Panc1 (cell line): Measurements from ENCODE around the gene NEK6.

Source experiments
- CTCF ChIP-seq: fragments of 450-650 bp; IDR thresholded peaks from 2 replicates; pipeline ENCODE4 v1.5.1; 2017; ENCODE audit warnings: mild to moderate bottlenecking
- SIN3A ChIP-seq: IDR thresholded peaks from 2 replicates; pipeline ENCODE4 v1.6.1; 2012; ENCODE audit warnings: low read depth, mild to moderate bottlenecking, low read length, moderate library complexity, borderline replicate concordance; ENCODE audit not compliant: insufficient read depth
- TCF7L2 ChIP-seq: IDR thresholded peaks from 2 replicates; pipeline ENCODE4 v1.6.1; 2011; ENCODE audit warnings: mild to moderate bottlenecking, low read depth, low read length, inconsistent platforms

GRCh38 chr9:124302921-124303320 is 45.2 kb downstream of the NEK6 start:
- TF ChIP-seq TCF7L2: no peak
- no peak for TF ChIP-seq SIN3A
- TF ChIP-seq CTCF: no peak
